Karpas-422 (cell line): ENCODE data around the gene ACTR1A. TPM values are rescaled to one million over a fixed set of nuclear protein-coding genes. Genes with fewer than 3 reads are reported as not detected.

Experiments
- DNase-seq: peaks from one replicate; pipeline ENCODE4 v3.0.0-alpha.2; 2015
- H2AFZ ChIP-seq: fragments of 200-600 bp; sonication (generic); 2 replicates; pipeline ENCODE4 v1.6.1; 2014; ENCODE audit warnings: antibody characterized with exemption, low read length, mixed read lengths
- H3K27ac ChIP-seq: fragments of 200-600 bp; sonication (generic); 2 replicates; pipeline ENCODE4 v1.5.1; 2014; ENCODE audit warnings: mild to moderate bottlenecking, low read length, moderate library complexity
- H3K27me3 ChIP-seq: fragments of 200-600 bp; sonication (generic); 2 replicates; pipeline ENCODE4 v1.6.1; 2014; ENCODE audit warnings: low read length, mixed read lengths
- H3K36me3 ChIP-seq: fragments of 200-600 bp; sonication (generic); 2 replicates; pipeline ENCODE4 v1.6.1; 2014; ENCODE audit warnings: low read length, mixed read lengths; ENCODE audit not compliant: insufficient read depth
- H3K4me1 ChIP-seq: fragments of 200-600 bp; sonication (generic); 2 replicates; pipeline ENCODE4 v1.6.1; 2014; ENCODE audit warnings: mild to moderate bottlenecking, low read length, mixed read lengths
- H3K4me2 ChIP-seq: fragments of 200-600 bp; sonication (generic); 2 replicates; pipeline ENCODE4 v1.6.1; 2014; ENCODE audit warnings: low read length, low read depth, mild to moderate bottlenecking; ENCODE audit not compliant: poor library complexity, severe bottlenecking
- H3K4me3 ChIP-seq: fragments of 200-600 bp; sonication (generic); 2 replicates; pipeline ENCODE4 v1.5.1; 2014; ENCODE audit warnings: mild to moderate bottlenecking, antibody characterized with exemption, low read length, mixed read lengths
- H3K79me2 ChIP-seq: fragments of 200-600 bp; sonication (generic); 2 replicates; pipeline ENCODE4 v1.6.1; 2014; ENCODE audit warnings: mild to moderate bottlenecking, low read length, mixed read lengths
- H3K9ac ChIP-seq: fragments of 200-600 bp; sonication (generic); 2 replicates; pipeline ENCODE4 v1.6.0; 2014; ENCODE audit warnings: low read length
- H3K9me2 ChIP-seq: fragments of 200-600 bp; sonication (generic), shearing (Covaris generic); replicated peaks from 2 replicates; pipeline ENCODE4 v1.6.0; 2014; ENCODE audit warnings: mild to moderate bottlenecking, low read length, moderate library complexity; ENCODE audit not compliant: insufficient read depth
- H3K9me3 ChIP-seq: fragments of 300-700, 200-600 bp; sonication (generic); 2 replicates; pipeline ENCODE4 v1.6.1; 2014; ENCODE audit warnings: low read length, mixed read lengths
- H4K20me1 ChIP-seq: fragments of 200-600 bp; sonication (generic); 2 replicates; pipeline ENCODE4 v1.6.1; 2014; ENCODE audit warnings: mild to moderate bottlenecking, antibody characterized with exemption, low read length, low read depth; ENCODE audit not compliant: insufficient read depth
- total RNA-seq: library from RNA; depleted of rRNA; stranded (reverse); fragments of >200 nt; shearing (Covaris generic); gene quantifications from 2 replicates; pipeline ENCODE4 v1.2.3, GENCODE V29; 2014; ENCODE audit warnings: low replicate concordance

Gene ACTR1A
- total RNA-seq, 1 experiment from 2014 or later = 83.7 TPM

- no peaks in the 10 kb centered on the region for H3K36me3 ChIP-seq
- no peak overlapping the region for H3K27ac ChIP-seq
- H2AFZ ChIP-seq = no peak overlapping the region
- H3K4me3 ChIP-seq = no peak overlapping the region
- H4K20me1 ChIP-seq = no peaks in the 10 kb centered on the region
- no peaks in the 10 kb centered on the region for H3K9me2 ChIP-seq
- H3K4me2 ChIP-seq = no peak overlapping the region
- H3K4me1 ChIP-seq = peaks cover 2% of the 10 kb centered on the region; the same call in 1 of the 2 replicates
- H3K79me2 ChIP-seq = peaks cover 3% of the 10 kb centered on the region; the same call in 1 of the 2 replicates
- H3K9me3 ChIP-seq = no peaks in the 10 kb centered on the region
- no peaks in the 10 kb centered on the region for H3K27me3 ChIP-seq
- DNase-seq = no peak
- no peak overlapping the region for H3K9ac ChIP-seq
Measured at GRCh38 chr10:102524746-102525145, 22.2 kb upstream of the ACTR1A start.

DNA sequence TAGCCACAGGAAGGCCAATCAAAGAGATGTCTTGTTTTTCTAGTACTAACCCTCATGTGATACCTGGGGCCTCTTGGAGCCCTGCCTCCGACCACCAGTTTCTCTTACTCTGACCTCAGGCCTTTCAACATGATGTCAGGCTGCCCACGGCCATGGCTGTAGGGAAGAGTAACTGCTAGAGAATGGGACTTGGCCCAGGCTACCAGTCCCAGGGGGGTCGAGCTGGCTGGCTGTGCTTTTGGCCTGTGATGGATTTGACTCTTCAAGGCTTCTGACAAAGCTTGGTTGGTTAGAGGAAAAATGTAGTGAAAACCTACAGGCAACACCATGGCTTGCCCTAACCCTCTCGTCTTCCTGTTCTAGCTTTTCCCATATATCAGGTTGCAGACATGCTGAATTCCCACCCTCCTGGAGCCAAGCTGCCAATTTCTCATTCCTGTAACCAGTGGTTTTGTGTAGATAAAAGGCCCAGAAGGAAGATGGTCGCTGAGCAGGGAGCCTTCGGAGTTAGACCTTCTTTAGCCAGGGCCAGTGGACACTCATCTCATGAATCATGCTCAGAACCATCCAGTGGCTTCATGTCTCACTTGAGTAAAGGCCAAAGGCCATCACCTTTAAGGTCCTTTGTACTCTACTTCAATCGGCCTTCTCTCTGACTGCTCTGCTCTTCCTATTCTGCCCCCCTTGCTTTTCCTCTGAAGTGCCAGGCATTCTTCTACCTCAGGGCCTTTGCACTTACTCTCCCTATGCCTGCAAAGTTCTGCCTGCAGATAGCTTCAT is 20.9 kb upstream of the ACTR1A start:
- no peaks in the 10 kb centered on the region for H3K9me2 ChIP-seq
- no peaks in the 10 kb centered on the region for H3K36me3 ChIP-seq
- no peak overlapping the region for H3K27ac ChIP-seq
- peaks cover 2% of the 10 kb centered on the region; the same call in 1 of the 2 replicates for H3K4me1 ChIP-seq
- H3K79me2 ChIP-seq = no peaks in the 10 kb centered on the region; the same call in 1 of the 2 replicates
- H3K9me3 ChIP-seq = no peaks in the 10 kb centered on the region
- H3K27me3 ChIP-seq = no peaks in the 10 kb centered on the region
- no peak overlapping the region for H3K9ac ChIP-seq
- no peak overlapping the region for H3K4me3 ChIP-seq
- no peak overlapping the region for H2AFZ ChIP-seq
- no peak overlapping the region for H3K4me2 ChIP-seq
- no peak for DNase-seq
- H4K20me1 ChIP-seq = no peaks in the 10 kb centered on the region

- Histone ChIP-seq H4K20me1 (no peaks in the 10 kb centered on the region), H3K4me3 (no peak overlapping the region), H3K4me2 (no peak overlapping the region), H3K4me1 (peaks cover 2% of the 10 kb centered on the region; the same call in 1 of the 2 replicates), H3K79me2 (no peaks in the 10 kb centered on the region; the same call in 1 of the 2 replicates), H2AFZ (no peak overlapping the region), H3K9me2 (no peaks in the 10 kb centered on the region), H3K36me3 (no peaks in the 10 kb centered on the region), H3K9ac (no peak overlapping the region), H3K27ac (no peak overlapping the region), H3K27me3 (no peaks in the 10 kb centered on the region), H3K9me3 (no peaks in the 10 kb centered on the region)
- no peak for DNase-seq
Measured at GRCh38 chr10:102522874-102523249, 20.4 kb upstream of the ACTR1A start.

- no peak for DNase-seq
- H3K79me2 ChIP-seq = no peaks in the 10 kb centered on the region; the same call in 1 of the 2 replicates
- no peaks in the 10 kb centered on the region for H3K4me1 ChIP-seq
- no peaks in the 10 kb centered on the region for H4K20me1 ChIP-seq
- no peaks in the 10 kb centered on the region for H3K27me3 ChIP-seq
- H3K9me2 ChIP-seq = no peaks in the 10 kb centered on the region
- H3K4me2 ChIP-seq = no peak overlapping the region
- H2AFZ ChIP-seq = no peak overlapping the region
- no peaks in the 10 kb centered on the region for H3K36me3 ChIP-seq
- H3K27ac ChIP-seq = no peak overlapping the region
- H3K9me3 ChIP-seq = no peaks in the 10 kb centered on the region
- no peak overlapping the region for H3K9ac ChIP-seq
- no peak overlapping the region for H3K4me3 ChIP-seq
Measured at GRCh38 chr10:102519246-102519825, 16.8 kb upstream of the ACTR1A start.

DNA sequence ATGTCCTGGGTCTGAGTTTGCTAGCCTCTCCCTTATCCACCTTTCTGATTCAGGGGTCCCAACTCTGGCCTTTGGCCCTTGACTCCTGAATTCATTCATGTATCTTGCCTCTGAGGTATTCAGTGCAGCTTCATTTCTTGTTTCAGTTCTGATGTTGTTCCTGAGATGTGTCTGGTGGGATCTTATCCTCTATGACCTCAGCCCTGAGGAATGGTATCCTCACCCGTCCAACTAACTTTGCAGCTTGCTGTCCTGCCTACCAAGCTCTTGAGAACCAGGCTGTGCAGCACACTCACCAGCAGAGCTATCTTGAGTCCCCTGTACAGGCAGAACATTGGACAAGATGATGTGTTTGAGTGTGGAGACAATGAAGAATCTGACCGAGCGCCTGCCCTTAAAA is 15.0 kb upstream of the ACTR1A start:
- Histone ChIP-seq H3K79me2 (peaks cover 9% of the 10 kb centered on the region; the same call in 1 of the 2 replicates), H3K9me2 (no peaks in the 10 kb centered on the region), H3K36me3 (peaks cover 3% of the 10 kb centered on the region; the same call in 1 of the 2 replicates), H3K4me1 (no peaks in the 10 kb centered on the region), H3K9ac (no peak overlapping the region), H3K4me3 (no peak overlapping the region), H3K4me2 (no peak overlapping the region), H3K9me3 (no peaks in the 10 kb centered on the region), H3K27ac (no peak overlapping the region), H3K27me3 (no peaks in the 10 kb centered on the region), H4K20me1 (no peaks in the 10 kb centered on the region), H2AFZ (no peak overlapping the region)
- no peak for DNase-seq

- no peaks in the 10 kb centered on the region for H3K27me3 ChIP-seq
- H3K4me3 ChIP-seq = no peak overlapping the region
- H3K79me2 ChIP-seq = peaks cover 12% of the 10 kb centered on the region; the same call in 1 of the 2 replicates
- no peaks in the 10 kb centered on the region for H3K9me2 ChIP-seq
- no peaks in the 10 kb centered on the region for H4K20me1 ChIP-seq
- H3K27ac ChIP-seq = no peak overlapping the region
- no peak overlapping the region for H3K4me2 ChIP-seq
- no peak overlapping the region for H2AFZ ChIP-seq
- peaks cover 10% of the 10 kb centered on the region; the same call in 1 of the 2 replicates for H3K36me3 ChIP-seq
- no peaks in the 10 kb centered on the region for H3K9me3 ChIP-seq
- peaks cover 14% of the 10 kb centered on the region for H3K4me1 ChIP-seq
- H3K9ac ChIP-seq = no peak overlapping the region
- no peak for DNase-seq
Measured at GRCh38 chr10:102515724-102516123, 13.2 kb upstream of the ACTR1A start.

GRCh38 chr10:102514487-102515311 is 12.2 kb upstream of the ACTR1A start:
- peaks cover 12% of the 10 kb centered on the region; the same call in 1 of the 2 replicates for H3K79me2 ChIP-seq
- no peaks in the 10 kb centered on the region for H3K9me2 ChIP-seq
- H3K4me2 ChIP-seq = no peak overlapping the region
- H3K36me3 ChIP-seq = peaks cover 10% of the 10 kb centered on the region; the same call in 1 of the 2 replicates
- no peaks in the 10 kb centered on the region for H3K27me3 ChIP-seq
- no peak overlapping the region for H3K27ac ChIP-seq
- no peaks in the 10 kb centered on the region for H3K9me3 ChIP-seq
- no peak overlapping the region for H2AFZ ChIP-seq
- H4K20me1 ChIP-seq = no peaks in the 10 kb centered on the region
- peaks cover 14% of the 10 kb centered on the region for H3K4me1 ChIP-seq
- DNase-seq = no peak
- no peak overlapping the region for H3K4me3 ChIP-seq
- no peak overlapping the region for H3K9ac ChIP-seq
